Progenitor cell of endocrine pancreas (in vitro differentiated cells): Measurements from ENCODE around the gene CAMSAP1. TPM values are rescaled to one million over a fixed set of nuclear protein-coding genes. Genes with fewer than 3 reads are reported as not detected.

Experiments
- DNase-seq: peaks from one replicate; pipeline ENCODE4 v3.0.0; 2021; ENCODE audit warnings: low spot score; ENCODE audit not compliant: unreplicated experiment
- H3K27ac Mint-ChIP-seq: 2 replicates; pipeline ENCODE4 v1.8.0; 2021; ENCODE audit warnings: mild to moderate bottlenecking, moderate library complexity, mixed read lengths
- H3K27me3 Mint-ChIP-seq: 2 replicates; pipeline ENCODE4 v1.8.0; 2021; ENCODE audit warnings: mixed read lengths
- H3K36me3 Mint-ChIP-seq: 2 replicates; pipeline ENCODE4 v1.8.0; 2022; ENCODE audit warnings: mixed read lengths; ENCODE audit not compliant: insufficient read depth
- H3K4me1 Mint-ChIP-seq: 2 replicates; pipeline ENCODE4 v1.8.0; 2021; ENCODE audit warnings: low read depth, mixed read lengths
- H3K4me3 Mint-ChIP-seq: 2 replicates; pipeline ENCODE4 v1.8.0; 2021; ENCODE audit warnings: low read depth, mild to moderate bottlenecking, moderate library complexity, mixed read lengths
- H3K9me3 Mint-ChIP-seq: 2 replicates; pipeline ENCODE4 v1.8.0; 2021; ENCODE audit warnings: low read depth, mixed read lengths
- CTCF ChIP-seq: fragments of 200-600 bp; sonication (generic); IDR thresholded peaks from one replicate; pipeline ENCODE4 v1.5.0; 2021; ENCODE audit warnings: antibody characterized with exemption, mild to moderate bottlenecking; ENCODE audit not compliant: unreplicated experiment
- total RNA-seq: library from RNA; stranded (reverse); gene quantifications from 2 replicates; pipeline ENCODE4 v1.2.1, GENCODE V29; 2021

The CAMSAP1 gene
- total RNA-seq, 1 donor from 2014 or later: 82.2 TPM

- Mint-ChIP-seq H3K27ac (peak overlapping the region; percentile 96), H3K4me3 (peak overlapping the region; percentile 90), H3K9me3 (peaks cover 17% of the 10 kb centered on the region), H3K27me3 (no peaks in the 10 kb centered on the region), H3K36me3 (peaks cover 45% of the 10 kb centered on the region), H3K4me1 (peaks cover 32% of the 10 kb centered on the region)
- peak; percentile 25 for DNase-seq
- no peak for TF ChIP-seq CTCF
Measured at GRCh38 chr9:135906291-135907005, 898 bp downstream of the CAMSAP1 start.

- H3K36me3 Mint-ChIP-seq: peaks cover 41% of the 10 kb centered on the region
- no peak for TF ChIP-seq CTCF
Measured at GRCh38 chr9:135905380-135906258, 1.7 kb downstream of the CAMSAP1 start.

GRCh38 chr9:135903786-135904520, 3.4 kb downstream of the CAMSAP1 start:
- H3K4me3 Mint-ChIP-seq: peak overlapping the region; percentile 16
- peaks cover 19% of the 10 kb centered on the region for H3K9me3 Mint-ChIP-seq
- H3K27me3 Mint-ChIP-seq: no peaks in the 10 kb centered on the region
- H3K36me3 Mint-ChIP-seq: peaks cover 39% of the 10 kb centered on the region
- H3K27ac Mint-ChIP-seq: no peak overlapping the region
- H3K4me1 Mint-ChIP-seq: peaks cover 26% of the 10 kb centered on the region
- DNase-seq: no peak
- no peak for TF ChIP-seq CTCF

More at GRCh38 chr9:135905380-135906258, 1.7 kb downstream of the CAMSAP1 start:
- peaks cover 12% of the 10 kb centered on the region for H3K9me3 Mint-ChIP-seq
- H3K4me3 Mint-ChIP-seq: peak overlapping the region; percentile 90
- no peak for DNase-seq
- peaks cover 32% of the 10 kb centered on the region for H3K4me1 Mint-ChIP-seq
- H3K27ac Mint-ChIP-seq: peak overlapping the region; percentile 96
- H3K27me3 Mint-ChIP-seq: no peaks in the 10 kb centered on the region

- Mint-ChIP-seq H3K9me3 (peaks cover 20% of the 10 kb centered on the region), H3K36me3 (peaks cover 39% of the 10 kb centered on the region), H3K27ac (no peak overlapping the region), H3K4me1 (peaks cover 20% of the 10 kb centered on the region), H3K27me3 (no peaks in the 10 kb centered on the region), H3K4me3 (no peak overlapping the region)
- no peak for TF ChIP-seq CTCF
- no peak for DNase-seq
Measured at GRCh38 chr9:135903358-135903656, 4.0 kb downstream of the CAMSAP1 start.
